Activated CD4-positive, alpha-beta T cell treated with anti-CD3 and anti-CD28 coated beads for 24 hours (primary cell): ENCODE measurements around the gene GCN1.

Experiments
- DNase-seq, 2 donors: peaks; one replicate each; pipeline ENCODE4 v3.0.0-alpha.2; 2020; ENCODE audit warnings: low read depth in 2 of 2

Gene GCN1

GRCh38 chr12:120142231-120142877 lies 52.2 kb downstream of the GCN1 start:
- DNase-seq: no peak

GRCh38 chr12:120141336-120141735 lies 53.2 kb downstream of the GCN1 start:
- DNase-seq: no peak

- DNase-seq: no peak
Measured at GRCh38 chr12:120140603-120141002, 53.9 kb downstream of the GCN1 start.

GRCh38 chr12:120139958-120140357 lies 54.6 kb downstream of the GCN1 start:
- DNase-seq: no peak

GRCh38 chr12:120138366-120138765 lies 56.1 kb downstream of the GCN1 start:
- no peak for DNase-seq

- no peak for DNase-seq
Measured at GRCh38 chr12:120137833-120138232, 56.7 kb downstream of the GCN1 start.

- no peak for DNase-seq
Measured at GRCh38 chr12:120136093-120136770, 58.3 kb downstream of the GCN1 start.

- DNase-seq: no peak
Measured at GRCh38 chr12:120134307-120134980, 60.1 kb downstream of the GCN1 start.

GRCh38 chr12:120132863-120133385 lies 61.6 kb downstream of the GCN1 start:
- no peak for DNase-seq

GRCh38 chr12:120132054-120132836 lies 62.3 kb downstream of the GCN1 start:
- no peak for DNase-seq

- no peak for DNase-seq
Measured at GRCh38 chr12:120131116-120131515, 63.4 kb downstream of the GCN1 start.

- DNase-seq: no peak
Measured at GRCh38 chr12:120130011-120130410, 64.5 kb downstream of the GCN1 start.

- no peak for DNase-seq
Measured at GRCh38 chr12:120126635-120127005, 67.9 kb downstream of the GCN1 start.

- DNase-seq: no peak
Measured at GRCh38 chr12:120125792-120126634, 68.5 kb downstream of the GCN1 start.

- DNase-seq: no peak
Measured at GRCh38 chr12:120125029-120125428, 69.5 kb downstream of the GCN1 start.

GRCh38 chr12:120121766-120122293 lies 72.7 kb downstream of the GCN1 start:
- no peak for DNase-seq

GRCh38 chr12:120121343-120121742 lies 73.2 kb downstream of the GCN1 start:
- no peak for DNase-seq

- peak in 1 of 2 donors; percentile 45 for DNase-seq
Measured at GRCh38 chr12:120119271-120119973, 75.1 kb downstream of the GCN1 start.

GRCh38 chr12:120118321-120119061 lies 76.0 kb downstream of the GCN1 start:
- no peak for DNase-seq

GRCh38 chr12:120117961-120118320 lies 76.6 kb downstream of the GCN1 start:
- DNase-seq: no peak
